GM19395 (cell line): ENCODE results near the gene VWA1.
"Not testable (repeated sequence)": the region's sequence is repeated elsewhere in the genome, so short reads cannot be mapped to it uniquely, and the experiment has no call there.

Experiments used
- ATAC-seq: cut with Tn5 transposase; IDR thresholded peaks from one replicate; pipeline ENCODE4 v1.9.1; 2021; ENCODE audit warnings: mild to moderate bottlenecking, moderate library complexity; ENCODE audit not compliant: unreplicated experiment

VWA1 gene

DNA sequence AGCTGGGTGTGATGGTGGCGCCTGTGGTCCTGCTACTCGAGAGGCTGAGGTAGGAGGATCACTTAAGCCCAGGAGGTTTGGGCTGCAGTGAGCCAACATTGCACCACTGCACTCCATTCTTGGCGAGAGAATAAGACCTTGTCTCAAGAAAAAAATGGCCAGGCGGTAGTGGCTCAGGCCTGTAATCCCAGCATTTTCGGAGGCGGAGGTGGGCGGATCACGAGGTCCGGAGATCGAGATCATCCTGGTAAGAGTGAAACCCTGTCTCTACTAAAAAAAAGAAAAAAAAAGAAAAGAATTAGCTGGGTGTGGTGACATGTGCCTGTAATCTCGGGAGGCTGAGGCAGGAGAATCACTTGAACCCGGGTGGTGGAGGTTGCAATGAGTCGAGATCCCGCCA, 47.4 kb downstream of the VWA1 start:
- no peak for ATAC-seq

GRCh38 chr1:1483714-1484113, 48.2 kb downstream of the VWA1 start:
- ATAC-seq, result no peak

- not testable (repeated sequence) for ATAC-seq
Measured at GRCh38 chr1:1484976-1485750, 49.7 kb downstream of the VWA1 start.

- not testable (repeated sequence) for ATAC-seq
Measured at GRCh38 chr1:1485755-1486317, 50.3 kb downstream of the VWA1 start.

- ATAC-seq, result no peak
Measured at GRCh38 chr1:1487701-1488100, 52.2 kb downstream of the VWA1 start.

DNA sequence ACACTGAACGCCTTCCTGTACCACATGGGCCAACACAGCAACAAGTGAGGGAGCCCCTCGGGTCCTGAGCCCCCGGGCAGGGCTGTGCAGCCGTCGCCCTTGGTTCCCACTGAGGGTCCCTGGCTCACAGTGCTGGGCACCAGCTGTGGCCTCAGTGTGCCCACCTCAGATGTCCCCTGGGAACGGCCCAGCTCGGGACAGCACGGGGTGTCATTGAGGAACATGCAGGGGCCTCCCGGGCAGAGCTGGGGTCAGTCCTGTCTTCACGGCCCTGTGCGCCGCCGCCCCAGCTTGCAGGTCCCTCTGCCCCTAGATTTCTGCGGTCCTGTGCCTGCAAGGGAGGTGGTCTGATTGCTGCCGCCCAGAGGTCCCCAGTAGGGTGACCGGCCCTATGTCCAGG, 53.7 kb downstream of the VWA1 start:
- ATAC-seq, result no peak

DNA sequence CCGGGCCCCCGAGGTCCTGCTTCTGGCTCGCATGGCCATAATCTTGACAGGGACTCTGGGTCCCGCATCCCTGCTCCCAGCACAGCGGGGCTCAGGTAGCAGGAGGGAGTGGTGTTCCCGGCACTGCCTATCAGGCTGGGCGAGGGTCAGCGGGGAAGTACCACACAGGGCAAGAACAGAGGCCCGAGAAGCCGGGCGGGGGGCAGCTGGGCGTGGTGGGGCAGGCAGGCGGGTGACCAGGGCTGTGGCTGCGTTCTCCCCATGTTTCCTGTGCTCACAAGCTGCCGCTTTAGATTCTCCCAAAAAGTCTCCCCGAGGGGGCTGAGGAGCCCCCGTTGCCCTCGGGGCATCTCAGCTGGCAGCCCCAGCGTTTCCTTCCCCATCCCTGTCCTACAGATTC, 54.4 kb downstream of the VWA1 start:
- ATAC-seq, result no peak

- no peak for ATAC-seq
Measured at GRCh38 chr1:1490633-1491230, 55.2 kb downstream of the VWA1 start.

GRCh38 chr1:1491601-1492000, 56.1 kb downstream of the VWA1 start:
- no peak for ATAC-seq
